ENCODE results near the gene NBAS. TPM values are rescaled to one million over a fixed set of nuclear protein-coding genes. Genes with fewer than 3 reads are reported as not detected.

The NBAS gene
- total and polyA plus RNA-seq, 2 donors (not counting 3 experiments of a cell fraction or from before 2014, with no cell fraction given) = 29.4 to 43.0 TPM

DNA sequence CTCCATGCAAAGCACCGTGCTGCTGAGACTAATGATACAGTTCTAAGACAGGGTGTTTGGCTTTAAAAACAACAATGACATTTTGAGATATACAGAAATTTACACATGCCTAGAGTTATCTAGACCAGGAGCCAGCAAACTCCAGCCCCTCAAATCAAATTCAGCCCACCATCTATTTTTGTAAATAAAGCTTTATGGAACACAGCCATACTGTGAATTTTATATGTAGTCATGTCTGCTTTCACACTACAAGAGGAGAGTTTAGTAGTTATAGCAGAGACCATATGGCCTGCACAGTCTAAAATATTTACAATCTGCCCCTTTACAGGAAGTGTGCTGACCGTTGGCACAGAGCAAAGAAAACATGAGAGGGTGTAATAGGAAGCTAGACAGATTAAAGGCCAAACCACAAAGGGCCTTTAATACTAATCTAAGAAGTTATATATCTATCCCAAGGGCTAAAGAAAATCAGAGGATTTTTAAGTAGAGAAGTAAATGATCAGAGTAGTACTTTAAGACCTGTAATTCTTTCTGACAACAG is 39.4 kb downstream of the NBAS start:
- H3K36me3 ChIP-seq (ENCODE audit: control insufficient read depth in 2 of 2, extremely low read depth in 1 of 2, insufficient read depth in 2 of 2, low read length in 2 of 2) = peaks cover 0 to 5% of the 10 kb centered on the region in 2 experiments
- no peaks in the 10 kb centered on the region for H3K27me3 ChIP-seq (ENCODE audit: control insufficient read depth in 2 of 2, insufficient read depth in 2 of 2, low read length in 2 of 2)
- no peak overlapping the region for H3K4me3 ChIP-seq (replicated peaks in 1 of 3; ENCODE audit: insufficient read depth in 1 of 3, low read depth in 1 of 3, low read length in 3 of 3)
- DNase-seq (ENCODE audit: low read depth, low spot score) (peak; percentile 61), FAIRE-seq (no peak)
- no peak overlapping the region for H3K9ac ChIP-seq (replicated peaks; ENCODE audit: extremely low read depth, insufficient read depth, low read length)
- H4K20me1 ChIP-seq (replicated peaks; ENCODE audit: control insufficient read depth, extremely low read depth, insufficient read depth, low read length) = no peaks in the 10 kb centered on the region
- no TSS peak for BruUV-seq (replicated peaks)
- ChIA-PET CTCF (interaction anchor here (2.1 kb wide), 1 partner anchor 10 kb away, joined by 7 read pairs; no protein-coding TSS in a partner anchor), POLR2A (no interaction called here)
- no peak overlapping the region for H2AFZ ChIP-seq (ENCODE audit: low read depth, low read length)
- dilution Hi-C loops (cut with MboI; ENCODE audit: extremely low pct_ligation_motif_present, low sequenced_read_pairs) (no loop called here), intact Hi-C loops (cut with micrococcal nuclease) (no loop called here)
- no peaks in the 10 kb centered on the region for H3K79me2 ChIP-seq (ENCODE audit: control insufficient read depth, insufficient read depth, low read length)
- peaks cover 10% of the 10 kb centered on the region for H3K4me1 ChIP-seq (ENCODE audit: control insufficient read depth, extremely low read depth, insufficient read depth, low read length)
- no peaks in the 10 kb centered on the region for H3K9me3 ChIP-seq (replicated peaks; ENCODE audit: control insufficient read depth, insufficient read depth, low read length)
- TF ChIP-seq GATA2 (IDR thresholded peaks at IDR 0.05; ENCODE audit: insufficient read depth, insufficient read length, low read depth, low read length) (peak; percentile 28), JUN (IDR thresholded peaks at IDR 0.05; ENCODE audit: borderline replicate concordance, insufficient read depth, insufficient read length, low read depth) (no peak), MYC (IDR thresholded peaks at IDR 0.05; ENCODE audit: low read depth, low read length) (no peak), FOS (IDR thresholded peaks at IDR 0.05; ENCODE audit: borderline replicate concordance, insufficient read depth, low read length) (no peak), EZH2 (IDR thresholded peaks at IDR 0.05; ENCODE audit: borderline replicate concordance, low read depth, low read length, severe bottlenecking) (no peak), POLR2A (IDR thresholded peaks at IDR 0.05; ENCODE audit: low read depth, low read length) (no peak), POLR2AphosphoS5 (IDR thresholded peaks at IDR 0.05; ENCODE audit: insufficient read depth, low read depth, low read length) (peak; percentile 90)
- TF ChIP-seq, protein P1, sequence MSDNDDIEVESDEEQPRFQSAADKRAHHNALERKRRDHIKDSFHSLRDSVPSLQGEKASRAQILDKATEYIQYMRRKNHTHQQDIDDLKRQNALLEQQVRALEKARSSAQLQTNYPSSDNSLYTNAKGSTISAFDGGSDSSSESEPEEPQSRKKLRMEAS (IDR thresholded peaks at IDR 0.05; ENCODE audit: insufficient read depth, insufficient read length) = no peak
- TF ChIP-seq, protein P2, sequence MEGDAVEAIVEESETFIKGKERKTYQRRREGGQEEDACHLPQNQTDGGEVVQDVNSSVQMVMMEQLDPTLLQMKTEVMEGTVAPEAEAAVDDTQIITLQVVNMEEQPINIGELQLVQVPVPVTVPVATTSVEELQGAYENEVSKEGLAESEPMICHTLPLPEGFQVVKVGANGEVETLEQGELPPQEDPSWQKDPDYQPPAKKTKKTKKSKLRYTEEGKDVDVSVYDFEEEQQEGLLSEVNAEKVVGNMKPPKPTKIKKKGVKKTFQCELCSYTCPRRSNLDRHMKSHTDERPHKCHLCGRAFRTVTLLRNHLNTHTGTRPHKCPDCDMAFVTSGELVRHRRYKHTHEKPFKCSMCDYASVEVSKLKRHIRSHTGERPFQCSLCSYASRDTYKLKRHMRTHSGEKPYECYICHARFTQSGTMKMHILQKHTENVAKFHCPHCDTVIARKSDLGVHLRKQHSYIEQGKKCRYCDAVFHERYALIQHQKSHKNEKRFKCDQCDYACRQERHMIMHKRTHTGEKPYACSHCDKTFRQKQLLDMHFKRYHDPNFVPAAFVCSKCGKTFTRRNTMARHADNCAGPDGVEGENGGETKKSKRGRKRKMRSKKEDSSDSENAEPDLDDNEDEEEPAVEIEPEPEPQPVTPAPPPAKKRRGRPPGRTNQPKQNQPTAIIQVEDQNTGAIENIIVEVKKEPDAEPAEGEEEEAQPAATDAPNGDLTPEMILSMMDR (IDR thresholded peaks at IDR 0.05; ENCODE audit: extremely low read depth in 1 of 2, insufficient read depth in 1 of 2, low read depth in 1 of 2, low read length in 2 of 2) = no peak
- no peak overlapping the region for H3K27ac ChIP-seq (ENCODE audit: insufficient read depth, low read depth, low read length)
- H3K9me1 ChIP-seq (replicated peaks; ENCODE audit: control insufficient read depth, extremely low read depth, insufficient read depth, low read length) = no peaks in the 10 kb centered on the region
- H3K4me2 ChIP-seq (ENCODE audit: insufficient read depth, low read length) = peak overlapping the region; percentile 39

Data from endothelial cell of umbilical vein (primary cell).